Caco-2 (cell line): ENCODE measurements around the gene FGF11. TPM values are rescaled to one million over a fixed set of nuclear protein-coding genes. Genes with fewer than 3 reads are reported as not detected.

Experiments used
- BruUV-seq: library from RNA; stranded (reverse); fragments of 400-500 nt; replicated peaks from 2 replicates; lab custom pipeline; 2021; lab: Mats Ljungman, UMichigan
- CTCF ChIA-PET: fragments of 300-600 bp; sonication (Branson Sonifier 250); formaldehyde crosslinking; loops from one replicate; lab custom pipeline; 2022; ENCODE audit warnings: antibody characterized with exemption; lab: Charles Lee
- POLR2A ChIA-PET: fragments of 300-600 bp; sonication (Branson Sonifier 250); formaldehyde crosslinking; loops from one replicate; lab custom pipeline; 2022; ENCODE audit warnings: antibody characterized with exemption; lab: Charles Lee
- DNase-seq, 2 experiments: peaks; one replicate each; pipeline versions ENCODE4 v3.0.0 to v3.0.0-alpha.2; 2020 to 2022
- H3K27me3 ChIP-seq: replicated peaks from 2 replicates; pipeline ENCODE4 v1.6.0; 2011; ENCODE audit warnings: low read length; ENCODE audit not compliant: control insufficient read depth, insufficient read depth
- H3K36me3 ChIP-seq: 2 replicates; pipeline ENCODE4 v1.5.1; 2011; ENCODE audit warnings: low read length; ENCODE audit not compliant: control insufficient read depth, insufficient read depth
- H3K4me1 ChIP-seq: fragments of 250-450 bp; sonication (Bioruptor Pico); 2 replicates; pipeline ENCODE4 v1.5.1; 2020; ENCODE audit warnings: mild to moderate bottlenecking
- H3K4me3 ChIP-seq: 2 replicates; pipeline ENCODE4 v1.5.1; 2011; ENCODE audit warnings: low read depth, mild to moderate bottlenecking, control low read depth, low read length
- H3K9me3 ChIP-seq: fragments of 250-450 bp; sonication (Bioruptor Pico); 2 replicates; pipeline ENCODE4 v1.5.1; 2020; ENCODE audit warnings: mild to moderate bottlenecking, moderate library complexity
- H3K27ac Mint-ChIP-seq: one replicate; pipeline ENCODE4 v1.8.0; 2022; ENCODE audit warnings: mixed read lengths; ENCODE audit not compliant: unreplicated experiment
- H3K27me3 Mint-ChIP-seq: one replicate; pipeline ENCODE4 v1.8.0; 2022; ENCODE audit warnings: mixed read lengths; ENCODE audit not compliant: insufficient read depth, unreplicated experiment
- H3K36me3 Mint-ChIP-seq: one replicate; pipeline ENCODE4 v1.8.0; 2022; ENCODE audit warnings: mild to moderate bottlenecking, mixed read lengths; ENCODE audit not compliant: insufficient read depth, unreplicated experiment
- H3K4me1 Mint-ChIP-seq: one replicate; pipeline ENCODE4 v1.8.0; 2022; ENCODE audit warnings: low read depth, mixed read lengths; ENCODE audit not compliant: unreplicated experiment
- H3K4me3 Mint-ChIP-seq: one replicate; pipeline ENCODE4 v1.8.0; 2022; ENCODE audit warnings: mild to moderate bottlenecking, moderate library complexity, mixed read lengths; ENCODE audit not compliant: unreplicated experiment
- H3K9me3 Mint-ChIP-seq: one replicate; pipeline ENCODE4 v1.8.0; 2022; ENCODE audit warnings: mixed read lengths; ENCODE audit not compliant: unreplicated experiment
- CTCF ChIP-seq, 2 experiments: fragments of 200-600 bp in 1 of 2; IDR thresholded peaks; 1 replicate in 1 of 2; 2 replicates in 1 of 2; pipeline versions ENCODE4 v1.5.1 to v1.8.0; 2011 to 2022; ENCODE audit warnings: antibody characterized with exemption in 1 of 2, control low read depth in 1 of 2, inconsistent platforms in 1 of 2, low read depth in 1 of 2, low read length in 1 of 2, mild to moderate bottlenecking in 1 of 2, moderate library complexity in 1 of 2; ENCODE audit not compliant: insufficient read depth in 1 of 2, severe bottlenecking in 1 of 2, unreplicated experiment in 1 of 2
- intact Hi-C: fragments of 100-400 bp; cut with micrococcal nuclease; formaldehyde crosslinking; loops from one replicate; pipeline ENCODE4 v1.10.0; 2022; ENCODE audit not compliant: unreplicated experiment
- total RNA-seq: library from RNA; stranded (reverse); gene quantifications from 2 replicates; pipeline ENCODE4 v1.2.3, GENCODE V29; 2022

Gene FGF11
- total RNA-seq, 1 experiment from 2014 or later = 0.91 TPM

GRCh38 chr17:7426203-7426863 lies 13.0 kb upstream of the FGF11 start:
- intact Hi-C loops = no loop called here
- no peaks in the 10 kb centered on the region for H3K27me3 Mint-ChIP-seq
- TF ChIP-seq CTCF (IDR thresholded peaks at IDR 0.05; ENCODE audit: insufficient read depth in 1 of 2, low read depth in 1 of 2, low read length in 1 of 2, severe bottlenecking in 1 of 2, unreplicated experiment in 1 of 2) = no peak
- Histone ChIP-seq H3K4me1 (no peaks in the 10 kb centered on the region), H3K36me3 (no peaks in the 10 kb centered on the region), H3K4me3 (no peak overlapping the region), H3K9me3 (no peaks in the 10 kb centered on the region), H3K27me3 (no peaks in the 10 kb centered on the region)
- POLR2A ChIA-PET = no interaction called here
- no peak overlapping the region for H3K4me3 Mint-ChIP-seq
- H3K9me3 Mint-ChIP-seq = no peaks in the 10 kb centered on the region
- CTCF ChIA-PET = no interaction called here
- no peaks in the 10 kb centered on the region for H3K4me1 Mint-ChIP-seq
- no peak overlapping the region for H3K27ac Mint-ChIP-seq
- no peak for DNase-seq
- H3K36me3 Mint-ChIP-seq = no peaks in the 10 kb centered on the region
- no TSS peak for BruUV-seq

- H3K4me3 ChIP-seq = no peak overlapping the region
- TF ChIP-seq CTCF (IDR thresholded peaks at IDR 0.05; ENCODE audit: insufficient read depth in 1 of 2, low read depth in 1 of 2, low read length in 1 of 2, severe bottlenecking in 1 of 2, unreplicated experiment in 1 of 2) = no peak
- no peaks in the 10 kb centered on the region for H3K36me3 ChIP-seq
- POLR2A ChIA-PET = no interaction called here
- intact Hi-C loops = no loop called here
- DNase-seq = no peak
- Mint-ChIP-seq H3K4me1 (no peaks in the 10 kb centered on the region), H3K36me3 (no peaks in the 10 kb centered on the region), H3K27ac (no peak overlapping the region), H3K27me3 (no peaks in the 10 kb centered on the region), H3K4me3 (no peak overlapping the region), H3K9me3 (no peaks in the 10 kb centered on the region)
- no peaks in the 10 kb centered on the region for H3K4me1 ChIP-seq
- H3K9me3 ChIP-seq = no peaks in the 10 kb centered on the region
- no peaks in the 10 kb centered on the region for H3K27me3 ChIP-seq
- no TSS peak for BruUV-seq
- CTCF ChIA-PET = no interaction called here
These were observed 12.3 kb upstream of the FGF11 start for GRCh38 chr17:7426896-7427489.

- intact Hi-C loops = no loop called here
These were observed 11.8 kb upstream of the FGF11 start for GRCh38 chr17:7427549-7427948.

More at GRCh38 chr17:7427549-7427948, 11.8 kb upstream of the FGF11 start:
- POLR2A ChIA-PET = no interaction called here
- Mint-ChIP-seq H3K36me3 (no peaks in the 10 kb centered on the region), H3K9me3 (no peaks in the 10 kb centered on the region), H3K27ac (no peak overlapping the region), H3K4me1 (no peaks in the 10 kb centered on the region), H3K27me3 (no peaks in the 10 kb centered on the region), H3K4me3 (no peak overlapping the region)
- BruUV-seq = no TSS peak
- CTCF ChIA-PET = no interaction called here
- no peak overlapping the region for H3K4me3 ChIP-seq
- no peaks in the 10 kb centered on the region for H3K9me3 ChIP-seq
- TF ChIP-seq CTCF (IDR thresholded peaks at IDR 0.05; ENCODE audit: insufficient read depth in 1 of 2, low read depth in 1 of 2, low read length in 1 of 2, severe bottlenecking in 1 of 2, unreplicated experiment in 1 of 2) = no peak
- H3K27me3 ChIP-seq = no peaks in the 10 kb centered on the region
- no peak for DNase-seq
- no peaks in the 10 kb centered on the region for H3K4me1 ChIP-seq
- H3K36me3 ChIP-seq = no peaks in the 10 kb centered on the region
